SK-N-SH treated with all-trans-retinoic acid at 6 μM for 48 hours (cell line): ENCODE results near the gene AFAP1.

Source experiments
- ATAC-seq: fragments of 200-7000 bp; cut with Tn5 transposase; 3 replicates; pipeline ENCODE4 v1.9.1; 2020; ENCODE audit warnings: mild to moderate bottlenecking, moderate library complexity
- ARNTL ChIP-seq: fragments of 450-650 bp; formaldehyde crosslinking; IDR thresholded peaks from 2 replicates; pipeline ENCODE4 v1.5.0; 2020; ENCODE audit warnings: low read depth, mild to moderate bottlenecking, moderate library complexity, borderline replicate concordance
- BACH2 ChIP-seq: fragments of 250-450 bp; sonication (Bioruptor Pico); IDR thresholded peaks from 2 replicates; pipeline ENCODE4 v1.9.0; 2021; ENCODE audit warnings: mild to moderate bottlenecking, borderline replicate concordance
- CSDC2 ChIP-seq: fragments of 250-450 bp; sonication (Bioruptor Pico); IDR thresholded peaks from 2 replicates; pipeline ENCODE4 v1.5.0; 2020; ENCODE audit warnings: mild to moderate bottlenecking, moderate library complexity
- ESRRG ChIP-seq: fragments of 250-450 bp; sonication (Bioruptor Pico); IDR thresholded peaks from 2 replicates; pipeline ENCODE4 v1.6.1; 2021; ENCODE audit warnings: mild to moderate bottlenecking
- GLIS3 ChIP-seq: fragments of 250-450 bp; sonication (Bioruptor Pico); IDR thresholded peaks from 2 replicates; pipeline ENCODE4 v1.5.0; 2020; ENCODE audit warnings: mild to moderate bottlenecking, moderate library complexity
- ISL1 ChIP-seq: fragments of 250-450 bp; sonication (Bioruptor Pico); IDR thresholded peaks from 2 replicates; pipeline ENCODE4 v2.1.2; 2022; ENCODE audit warnings: mild to moderate bottlenecking, moderate library complexity
- OSR1 ChIP-seq: fragments of 250-450 bp; sonication (Bioruptor Pico); IDR thresholded peaks from 2 replicates; pipeline ENCODE4 v1.8.0; 2022; ENCODE audit warnings: moderate library complexity, mild to moderate bottlenecking, inconsistent platforms
- PPARA ChIP-seq: fragments of 250-450 bp; sonication (Bioruptor Pico); IDR thresholded peaks from 2 replicates; pipeline ENCODE4 v1.5.0; 2020; ENCODE audit warnings: mild to moderate bottlenecking, borderline replicate concordance
- RARB ChIP-seq: fragments of 250-450 bp; sonication (Bioruptor Pico); IDR thresholded peaks from 2 replicates; pipeline ENCODE4 v1.8.0; 2021; ENCODE audit warnings: mild to moderate bottlenecking, moderate library complexity
- SNAI2 ChIP-seq: fragments of 250-450 bp; sonication (Bioruptor Pico); IDR thresholded peaks from 2 replicates; pipeline ENCODE4 v1.5.0; 2020; ENCODE audit warnings: mild to moderate bottlenecking, moderate library complexity
- TCF4 ChIP-seq: fragments of 250-450 bp; sonication (Bioruptor Pico); IDR thresholded peaks from 2 replicates; pipeline ENCODE4 v1.8.0; 2021; ENCODE audit warnings: mild to moderate bottlenecking, moderate library complexity, borderline replicate concordance
- TOX ChIP-seq: fragments of 250-450 bp; sonication (Bioruptor Pico); IDR thresholded peaks from 2 replicates; pipeline ENCODE4 v1.8.0; 2021; ENCODE audit warnings: mild to moderate bottlenecking, moderate library complexity, borderline replicate concordance
- ZC3H10 ChIP-seq: fragments of 250-450 bp; sonication (Bioruptor Pico); IDR thresholded peaks from 2 replicates; pipeline ENCODE4 v1.5.1; 2021; ENCODE audit warnings: mild to moderate bottlenecking, moderate library complexity
- ZFP3 ChIP-seq: fragments of 250-450 bp; sonication (Bioruptor Pico); IDR thresholded peaks from 2 replicates; pipeline ENCODE4 v1.5.0; 2020; ENCODE audit warnings: mild to moderate bottlenecking, moderate library complexity
- ZFP30 ChIP-seq: fragments of 450-650 bp; formaldehyde crosslinking; IDR thresholded peaks from 2 replicates; pipeline ENCODE4 v1.5.0; 2022; ENCODE audit warnings: mild to moderate bottlenecking, moderate library complexity
- ZNF565 ChIP-seq: fragments of 450-650 bp; formaldehyde crosslinking; conservative IDR thresholded peaks from 2 replicates; pipeline ENCODE4 v1.5.0; 2020; ENCODE audit warnings: low read depth, mild to moderate bottlenecking, moderate library complexity
- ZNF70 ChIP-seq: fragments of 450-650 bp; formaldehyde crosslinking; IDR thresholded peaks from 2 replicates; pipeline ENCODE4 v1.5.0; 2020; ENCODE audit warnings: mild to moderate bottlenecking, moderate library complexity
- ZNF8 ChIP-seq: fragments of 450-650 bp; formaldehyde crosslinking; IDR thresholded peaks from 2 replicates; pipeline ENCODE4 v1.5.0; 2020; ENCODE audit warnings: mild to moderate bottlenecking, moderate library complexity
- TF ChIP-seq, protein P1 (sequence below): fragments of 250-450 bp; sonication (Bioruptor Pico); IDR thresholded peaks from 2 replicates; pipeline ENCODE4 v1.5.0; 2020; ENCODE audit warnings: mild to moderate bottlenecking, moderate library complexity
- TF ChIP-seq, protein P2 (sequence below): fragments of 250-450 bp; sonication (Bioruptor Pico); IDR thresholded peaks from 2 replicates; pipeline ENCODE4 v1.8.0; 2021; ENCODE audit warnings: low read depth, mild to moderate bottlenecking, moderate library complexity, borderline replicate concordance
- TF ChIP-seq, protein P3 (sequence below): fragments of 250-450 bp; sonication (Bioruptor Pico); IDR thresholded peaks from 2 replicates; pipeline ENCODE4 v1.5.1; 2021; ENCODE audit warnings: mild to moderate bottlenecking, moderate library complexity
- TF ChIP-seq, protein P4 (sequence below): fragments of 250-450 bp; sonication (Bioruptor Pico); IDR thresholded peaks from 2 replicates; pipeline ENCODE4 v1.5.1; 2020; ENCODE audit warnings: low read depth, mild to moderate bottlenecking, moderate library complexity

The AFAP1 gene

DNA sequence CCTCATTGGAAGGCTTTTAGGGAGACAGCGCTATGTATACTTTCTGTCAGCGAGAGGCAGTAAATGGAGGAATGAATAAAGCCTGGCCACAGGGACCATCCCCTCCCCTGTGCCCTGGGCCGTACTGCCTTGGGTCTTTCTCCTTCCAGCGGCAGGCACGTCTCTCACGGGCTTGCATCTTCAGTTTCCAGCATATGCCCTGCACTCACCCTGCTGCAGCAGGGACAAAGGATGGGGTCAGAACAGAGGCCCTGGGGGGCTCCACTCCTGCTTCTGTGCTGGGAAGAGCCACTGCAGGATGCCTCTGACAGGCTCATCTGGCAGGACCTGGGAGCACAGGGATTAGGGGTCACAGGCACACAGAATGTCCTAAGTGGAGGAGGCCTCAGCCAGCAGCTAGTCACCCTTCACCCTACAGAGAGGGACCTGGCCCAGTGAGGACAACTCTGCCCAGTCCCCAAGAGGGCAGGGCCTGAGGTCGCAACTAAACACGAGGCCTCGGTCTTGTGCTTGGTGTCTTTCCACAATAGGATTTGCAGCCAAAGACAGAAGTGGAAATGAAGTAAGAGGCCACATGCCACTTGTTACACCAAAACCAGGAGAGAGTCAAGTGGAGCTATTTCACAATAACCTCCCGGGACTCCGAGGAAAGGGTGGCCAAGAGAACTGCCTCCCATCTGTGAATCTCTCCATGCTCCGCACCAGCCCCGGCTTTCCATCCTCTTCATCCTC lies 150.8 kb downstream of the AFAP1 start:
- TF ChIP-seq ZNF565 = no peak
- TF ChIP-seq TOX (CRISPR knock-in tag) = no peak
- TF ChIP-seq ESRRG (CRISPR knock-in tag) = no peak
- TF ChIP-seq ZFP30 (CRISPR knock-in tag) = no peak
- TF ChIP-seq ISL1 (CRISPR knock-in tag) = no peak
- no peak for TF ChIP-seq SNAI2
- TF ChIP-seq, protein P1, sequence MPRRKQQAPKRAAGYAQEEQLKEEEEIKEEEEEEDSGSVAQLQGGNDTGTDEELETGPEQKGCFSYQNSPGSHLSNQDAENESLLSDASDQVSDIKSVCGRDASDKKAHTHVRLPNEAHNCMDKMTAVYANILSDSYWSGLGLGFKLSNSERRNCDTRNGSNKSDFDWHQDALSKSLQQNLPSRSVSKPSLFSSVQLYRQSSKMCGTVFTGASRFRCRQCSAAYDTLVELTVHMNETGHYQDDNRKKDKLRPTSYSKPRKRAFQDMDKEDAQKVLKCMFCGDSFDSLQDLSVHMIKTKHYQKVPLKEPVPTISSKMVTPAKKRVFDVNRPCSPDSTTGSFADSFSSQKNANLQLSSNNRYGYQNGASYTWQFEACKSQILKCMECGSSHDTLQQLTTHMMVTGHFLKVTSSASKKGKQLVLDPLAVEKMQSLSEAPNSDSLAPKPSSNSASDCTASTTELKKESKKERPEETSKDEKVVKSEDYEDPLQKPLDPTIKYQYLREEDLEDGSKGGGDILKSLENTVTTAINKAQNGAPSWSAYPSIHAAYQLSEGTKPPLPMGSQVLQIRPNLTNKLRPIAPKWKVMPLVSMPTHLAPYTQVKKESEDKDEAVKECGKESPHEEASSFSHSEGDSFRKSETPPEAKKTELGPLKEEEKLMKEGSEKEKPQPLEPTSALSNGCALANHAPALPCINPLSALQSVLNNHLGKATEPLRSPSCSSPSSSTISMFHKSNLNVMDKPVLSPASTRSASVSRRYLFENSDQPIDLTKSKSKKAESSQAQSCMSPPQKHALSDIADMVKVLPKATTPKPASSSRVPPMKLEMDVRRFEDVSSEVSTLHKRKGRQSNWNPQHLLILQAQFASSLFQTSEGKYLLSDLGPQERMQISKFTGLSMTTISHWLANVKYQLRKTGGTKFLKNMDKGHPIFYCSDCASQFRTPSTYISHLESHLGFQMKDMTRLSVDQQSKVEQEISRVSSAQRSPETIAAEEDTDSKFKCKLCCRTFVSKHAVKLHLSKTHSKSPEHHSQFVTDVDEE (CRISPR knock-in tag) = no peak
- TF ChIP-seq ZC3H10 (CRISPR knock-in tag) = no peak
- no peak for TF ChIP-seq RARB (CRISPR knock-in tag)
- no peak for TF ChIP-seq TCF4 (CRISPR knock-in tag)
- TF ChIP-seq ZNF8 (CRISPR knock-in tag) = no peak
- TF ChIP-seq GLIS3 (CRISPR knock-in tag) = no peak
- TF ChIP-seq, protein P2, sequence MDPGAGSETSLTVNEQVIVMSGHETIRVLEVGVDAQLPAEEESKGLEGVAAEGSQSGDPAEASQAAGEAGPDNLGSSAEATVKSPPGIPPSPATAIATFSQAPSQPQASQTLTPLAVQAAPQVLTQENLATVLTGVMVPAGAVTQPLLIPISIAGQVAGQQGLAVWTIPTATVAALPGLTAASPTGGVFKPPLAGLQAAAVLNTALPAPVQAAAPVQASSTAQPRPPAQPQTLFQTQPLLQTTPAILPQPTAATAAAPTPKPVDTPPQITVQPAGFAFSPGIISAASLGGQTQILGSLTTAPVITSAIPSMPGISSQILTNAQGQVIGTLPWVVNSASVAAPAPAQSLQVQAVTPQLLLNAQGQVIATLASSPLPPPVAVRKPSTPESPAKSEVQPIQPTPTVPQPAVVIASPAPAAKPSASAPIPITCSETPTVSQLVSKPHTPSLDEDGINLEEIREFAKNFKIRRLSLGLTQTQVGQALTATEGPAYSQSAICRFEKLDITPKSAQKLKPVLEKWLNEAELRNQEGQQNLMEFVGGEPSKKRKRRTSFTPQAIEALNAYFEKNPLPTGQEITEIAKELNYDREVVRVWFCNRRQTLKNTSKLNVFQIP (CRISPR knock-in tag) = no peak
- no peak for ATAC-seq

DNA sequence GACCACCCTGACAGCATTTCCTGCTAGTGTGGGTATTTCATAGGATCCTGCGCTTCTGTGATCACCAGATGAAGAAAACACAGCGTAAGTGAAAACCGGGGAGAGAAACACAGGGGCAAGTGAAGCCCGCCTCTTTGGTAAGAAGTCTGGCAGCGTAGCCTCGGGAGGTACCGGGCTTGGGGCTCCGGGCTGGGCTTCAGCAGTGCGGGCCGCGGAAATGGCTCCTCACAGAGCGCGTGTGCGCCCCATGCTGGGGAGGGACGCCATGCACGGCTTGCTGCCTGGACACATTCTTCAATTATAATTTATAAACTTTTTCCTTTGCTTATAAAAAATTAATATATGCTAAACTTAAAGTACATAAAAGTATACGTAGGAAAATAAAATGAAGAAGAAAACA lies 151.5 kb downstream of the AFAP1 start:
- ATAC-seq = no peak
- TF ChIP-seq CSDC2 (CRISPR knock-in tag) (no peak), ZFP30 (CRISPR knock-in tag) (no peak), SNAI2 (no peak), OSR1 (CRISPR knock-in tag) (no peak), TCF4 (CRISPR knock-in tag) (no peak), PPARA (CRISPR knock-in tag) (no peak), ZNF70 (no peak), ZNF565 (no peak), ESRRG (CRISPR knock-in tag) (no peak), GLIS3 (CRISPR knock-in tag) (no peak)
- TF ChIP-seq, protein P3, sequence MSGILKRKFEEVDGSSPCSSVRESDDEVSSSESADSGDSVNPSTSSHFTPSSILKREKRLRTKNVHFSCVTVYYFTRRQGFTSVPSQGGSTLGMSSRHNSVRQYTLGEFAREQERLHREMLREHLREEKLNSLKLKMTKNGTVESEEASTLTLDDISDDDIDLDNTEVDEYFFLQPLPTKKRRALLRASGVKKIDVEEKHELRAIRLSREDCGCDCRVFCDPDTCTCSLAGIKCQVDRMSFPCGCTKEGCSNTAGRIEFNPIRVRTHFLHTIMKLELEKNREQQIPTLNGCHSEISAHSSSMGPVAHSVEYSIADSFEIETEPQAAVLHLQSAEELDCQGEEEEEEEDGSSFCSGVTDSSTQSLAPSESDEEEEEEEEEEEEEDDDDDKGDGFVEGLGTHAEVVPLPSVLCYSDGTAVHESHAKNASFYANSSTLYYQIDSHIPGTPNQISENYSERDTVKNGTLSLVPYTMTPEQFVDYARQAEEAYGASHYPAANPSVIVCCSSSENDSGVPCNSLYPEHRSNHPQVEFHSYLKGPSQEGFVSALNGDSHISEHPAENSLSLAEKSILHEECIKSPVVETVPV = no peak

DNA sequence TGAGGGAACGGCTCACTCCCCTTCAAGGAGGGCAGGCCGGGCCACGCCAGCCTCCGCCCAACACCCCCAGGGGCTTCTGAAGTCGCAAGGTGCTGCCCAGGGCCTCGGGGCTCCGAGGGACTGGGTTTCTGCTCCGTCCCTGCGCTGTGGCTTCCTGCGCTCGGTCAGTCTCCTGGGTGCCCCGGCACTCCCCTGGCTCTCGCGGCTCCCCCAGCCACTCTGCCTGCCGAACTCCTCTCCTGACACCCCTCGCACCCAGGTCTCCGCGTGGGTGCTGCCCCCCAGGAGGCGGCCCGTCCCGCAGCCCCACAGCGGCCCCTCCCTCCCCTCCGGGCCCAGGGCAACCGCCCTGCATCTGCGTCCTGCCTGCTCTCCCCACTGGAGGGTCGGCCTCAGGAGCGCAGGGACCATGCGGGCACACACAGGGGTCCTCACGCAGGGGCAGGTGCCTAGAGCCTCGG lies 151.9 kb downstream of the AFAP1 start:
- no peak for TF ChIP-seq ZFP3 (CRISPR knock-in tag)
- TF ChIP-seq, protein P1 (CRISPR knock-in tag) = no peak
- TF ChIP-seq, all 23 proteins: peak for 0
- no peak for ATAC-seq

DNA sequence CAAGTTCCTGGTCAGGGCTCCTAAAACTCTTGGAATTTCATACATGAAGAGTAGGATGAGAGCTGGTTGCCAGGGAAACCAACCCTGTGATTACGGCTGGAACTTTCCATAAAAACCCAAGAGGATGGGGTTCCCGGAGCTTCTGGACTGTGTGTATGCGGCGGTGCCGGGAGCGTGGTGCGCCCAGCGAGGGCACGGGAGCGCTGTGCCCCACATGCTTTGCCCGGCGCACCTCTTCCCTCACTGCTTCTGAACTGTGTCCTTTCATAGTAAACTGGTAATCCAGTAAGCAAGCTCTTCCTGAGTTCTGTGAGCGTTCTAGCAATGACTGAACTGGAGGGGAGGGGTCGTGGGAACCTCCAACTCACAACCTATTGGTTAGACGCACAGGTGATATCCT lies 152.6 kb downstream of the AFAP1 start:
- no peak for ATAC-seq
- TF ChIP-seq TCF4 (CRISPR knock-in tag) (no peak), OSR1 (CRISPR knock-in tag) (no peak), BACH2 (CRISPR knock-in tag) (no peak), ZNF565 (no peak), ARNTL (CRISPR knock-in tag) (no peak), SNAI2 (no peak), PPARA (CRISPR knock-in tag) (no peak), CSDC2 (CRISPR knock-in tag) (no peak)
- TF ChIP-seq, protein P3 = no peak
- TF ChIP-seq, protein P2 (CRISPR knock-in tag) = no peak
- TF ChIP-seq, protein P4, sequence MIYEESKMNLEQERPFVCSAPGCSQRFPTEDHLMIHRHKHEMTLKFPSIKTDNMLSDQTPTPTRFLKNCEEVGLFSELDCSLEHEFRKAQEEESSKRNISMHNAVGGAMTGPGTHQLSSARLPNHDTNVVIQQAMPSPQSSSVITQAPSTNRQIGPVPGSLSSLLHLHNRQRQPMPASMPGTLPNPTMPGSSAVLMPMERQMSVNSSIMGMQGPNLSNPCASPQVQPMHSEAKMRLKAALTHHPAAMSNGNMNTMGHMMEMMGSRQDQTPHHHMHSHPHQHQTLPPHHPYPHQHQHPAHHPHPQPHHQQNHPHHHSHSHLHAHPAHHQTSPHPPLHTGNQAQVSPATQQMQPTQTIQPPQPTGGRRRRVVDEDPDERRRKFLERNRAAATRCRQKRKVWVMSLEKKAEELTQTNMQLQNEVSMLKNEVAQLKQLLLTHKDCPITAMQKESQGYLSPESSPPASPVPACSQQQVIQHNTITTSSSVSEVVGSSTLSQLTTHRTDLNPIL (CRISPR knock-in tag) = no peak
